ENCODE measurements around the gene PAK2.
"Not testable (repeated sequence)": the region's sequence is repeated elsewhere in the genome, so short reads cannot be mapped to it uniquely, and the experiment has no call there.

- not testable (repeated sequence) for TF ChIP-seq CTCF (IDR thresholded peaks at IDR 0.05); ZFX (IDR thresholded peaks at IDR 0.05; ENCODE audit: borderline replicate concordance)
These were observed 3.9 kb downstream of the PAK2 start for GRCh38 chr3:196743569-196743968.
